SH-SY5Y (cell line): ENCODE results near the gene MLXIP.

Experiments
- GATA2 ChIP-seq: IDR thresholded peaks from 2 replicates; pipeline ENCODE4 v1.6.1; 2011; ENCODE audit warnings: mild to moderate bottlenecking, low read depth, low read length
- GATA3 ChIP-seq: IDR thresholded peaks from 2 replicates; pipeline ENCODE4 v1.6.1; 2011; ENCODE audit warnings: low read depth, mild to moderate bottlenecking, low read length, moderate library complexity

DNA sequence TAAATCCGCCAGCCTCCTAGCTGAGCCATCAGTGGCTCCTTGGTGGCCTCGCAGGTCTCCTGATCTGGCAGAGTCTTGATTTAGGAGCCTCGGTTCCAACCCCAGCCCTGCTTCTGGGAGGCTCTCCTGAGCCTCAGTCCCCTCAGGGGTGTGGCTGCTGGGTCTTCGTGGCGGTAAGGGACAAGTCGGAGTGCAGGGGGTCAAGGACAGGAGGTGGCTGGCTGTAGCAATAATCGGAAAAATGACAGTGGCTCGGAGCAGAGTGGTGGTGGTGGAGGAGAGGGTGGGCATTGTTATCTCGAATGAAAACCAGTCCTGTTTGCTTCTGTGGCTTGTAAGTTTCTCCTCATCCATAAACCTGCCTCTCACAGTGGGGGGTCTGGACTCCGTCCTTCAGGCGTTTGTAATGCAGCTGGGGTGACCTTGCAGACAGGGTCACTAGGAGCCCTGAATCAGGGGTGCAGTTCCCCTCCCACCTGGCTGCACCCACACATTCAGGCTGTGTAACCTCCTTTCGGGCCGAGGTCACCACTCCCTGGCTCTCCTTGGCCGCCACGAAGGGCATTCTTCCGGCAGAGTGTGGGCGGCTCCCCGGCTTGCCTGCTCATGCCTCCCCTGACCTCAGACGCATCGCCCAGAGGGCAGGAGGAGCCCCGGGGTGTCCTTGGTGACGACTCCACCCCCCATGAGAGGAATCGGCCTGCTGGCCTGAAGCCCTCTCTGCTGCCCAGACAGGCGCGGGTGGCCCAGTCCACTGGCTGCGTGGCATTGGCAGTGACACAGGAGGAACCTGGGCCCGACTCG lies 48.7 kb upstream of the MLXIP start:
- TF ChIP-seq GATA2 (no peak), GATA3 (no peak)
